Fibroblast of upper back skin (primary cell): ENCODE data around the gene SMYD3.

Experiments used
- DNase-seq: peaks from one replicate; pipeline ENCODE4 v3.0.0-alpha.2; 2013

The SMYD3 gene

DNA sequence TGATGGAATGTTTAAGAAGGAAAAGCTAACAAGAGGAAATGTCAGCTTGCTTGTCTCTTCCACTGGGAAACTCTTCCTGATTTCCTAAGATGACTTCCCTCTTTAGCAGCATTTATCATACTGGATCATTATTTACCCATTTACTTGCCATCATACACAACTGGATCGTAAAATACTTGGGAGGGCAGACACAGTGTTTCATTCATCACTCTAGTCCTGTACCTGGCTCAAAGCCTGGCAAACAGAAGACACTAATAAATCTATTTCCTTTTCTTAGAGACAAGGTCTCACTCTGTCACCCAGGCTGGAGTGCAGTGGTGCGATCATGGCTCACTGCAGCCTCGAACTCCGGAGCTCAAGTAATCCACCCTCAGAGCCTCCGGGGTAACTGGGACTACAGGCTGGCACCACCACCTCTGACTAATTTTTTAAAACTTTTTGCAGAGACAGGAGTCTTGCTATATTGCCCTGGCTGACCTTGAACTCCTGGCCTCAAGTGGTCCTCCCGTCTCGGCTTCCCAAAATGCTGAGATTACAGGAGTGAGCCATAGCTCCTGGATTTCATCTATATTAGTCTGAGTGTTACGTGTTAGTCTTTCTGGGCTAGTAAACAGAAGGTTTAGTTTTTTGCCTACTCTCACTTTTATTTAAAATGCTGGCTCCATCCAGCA, 574.6 kb downstream of the SMYD3 start:
- DNase-seq: no peak

GRCh38 chr1:245931450-245931849, 575.6 kb downstream of the SMYD3 start:
- no peak for DNase-seq

- no peak for DNase-seq
Measured at GRCh38 chr1:245929224-245929623, 577.9 kb downstream of the SMYD3 start.

DNA sequence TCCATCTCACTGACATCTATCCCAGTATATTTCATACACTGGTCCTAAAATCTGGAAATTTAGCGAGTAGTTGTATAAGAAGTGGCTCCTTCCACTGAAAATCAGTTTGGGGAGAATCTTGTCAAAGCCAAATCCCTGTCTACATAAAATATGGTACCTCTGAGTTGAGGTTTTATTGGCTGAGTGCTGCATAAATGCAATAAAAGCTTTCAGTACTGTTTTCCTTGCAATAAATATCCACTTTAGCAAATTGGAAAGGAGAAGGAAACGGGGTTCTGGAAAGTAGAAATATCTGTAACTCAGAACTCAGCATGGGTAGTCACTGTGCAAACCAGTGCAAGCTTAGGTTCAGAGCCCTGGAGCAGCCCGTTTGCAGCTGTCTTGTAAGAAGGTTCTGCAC, 580.2 kb downstream of the SMYD3 start:
- DNase-seq: no peak

DNA sequence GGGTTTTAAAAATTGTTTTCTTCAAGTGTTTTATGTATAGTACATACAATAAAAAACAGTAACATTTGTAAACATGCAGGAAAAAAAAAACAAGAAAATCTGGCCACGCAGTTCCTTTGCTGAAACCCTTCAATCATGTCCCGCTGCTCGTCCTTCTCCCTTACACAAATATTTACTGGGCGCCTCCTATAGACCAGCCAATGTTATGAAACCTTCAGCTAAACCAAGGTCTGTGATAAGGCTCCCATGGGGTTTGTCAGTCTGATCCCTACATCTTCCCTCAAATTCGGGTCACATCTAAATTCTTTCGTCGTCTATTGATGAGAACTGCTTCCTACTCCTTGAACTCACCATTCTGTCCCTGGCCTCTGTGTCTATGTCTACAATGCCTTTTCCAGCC, 583.9 kb downstream of the SMYD3 start:
- DNase-seq: no peak

DNA sequence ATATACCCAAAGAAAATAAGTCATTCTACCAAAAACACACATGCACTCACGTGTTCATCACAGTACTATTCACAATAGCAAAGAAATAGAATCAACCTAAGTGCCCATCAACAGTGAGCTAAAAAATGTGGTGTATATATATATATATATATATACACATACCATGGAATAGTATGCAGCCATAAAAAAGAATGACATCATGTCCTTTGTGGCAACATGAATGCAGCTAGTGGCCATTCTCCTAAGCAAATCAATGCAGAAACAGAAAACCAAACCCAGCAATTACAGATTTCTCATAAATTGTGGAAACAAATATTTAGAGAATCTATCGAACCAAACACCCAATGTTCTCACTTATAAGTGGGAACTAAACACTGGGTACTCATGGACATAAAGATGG, 585.7 kb downstream of the SMYD3 start:
- DNase-seq: no peak

GRCh38 chr1:245917403-245917802, 589.7 kb downstream of the SMYD3 start:
- no peak for DNase-seq

DNA sequence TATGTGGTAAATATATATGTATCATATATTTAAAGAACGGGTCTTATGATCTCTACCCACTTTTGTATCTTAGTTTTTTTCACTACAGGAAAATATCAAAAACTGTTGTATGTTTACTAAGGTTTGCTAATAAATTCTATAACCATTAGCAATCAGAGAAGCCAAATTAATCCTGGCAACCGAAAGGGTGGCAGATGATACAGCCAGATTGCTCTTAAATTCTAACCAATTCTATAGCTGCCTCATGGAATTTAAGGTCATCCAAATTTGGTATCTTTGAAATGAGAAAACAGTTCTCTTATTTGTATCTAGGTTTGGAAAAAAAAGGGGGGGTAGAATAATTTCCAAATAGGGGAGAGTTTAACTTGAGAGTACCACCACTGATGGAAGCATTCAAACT, 591.2 kb downstream of the SMYD3 start:
- no peak for DNase-seq

- no peak for DNase-seq
Measured at GRCh38 chr1:245915406-245915805, 591.7 kb downstream of the SMYD3 start.

DNA sequence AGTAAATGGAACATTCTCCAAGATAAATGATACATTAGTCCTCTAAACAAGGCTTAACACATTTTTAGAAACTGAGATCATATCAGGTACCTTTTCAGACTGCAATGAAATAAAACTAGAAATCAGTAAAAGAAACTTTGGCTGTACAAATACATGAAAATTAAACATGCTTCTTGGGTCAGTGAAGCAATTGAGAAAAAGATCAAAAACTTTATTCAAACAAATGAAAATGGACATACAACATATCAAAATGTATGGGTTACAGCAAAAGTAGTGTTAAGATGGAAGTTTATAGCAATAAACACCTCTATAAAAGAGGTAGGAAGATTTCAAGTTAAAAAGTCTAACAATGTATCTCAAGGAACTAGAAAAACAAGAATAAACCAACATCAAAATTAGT, 598.5 kb downstream of the SMYD3 start:
- no peak for DNase-seq

DNA sequence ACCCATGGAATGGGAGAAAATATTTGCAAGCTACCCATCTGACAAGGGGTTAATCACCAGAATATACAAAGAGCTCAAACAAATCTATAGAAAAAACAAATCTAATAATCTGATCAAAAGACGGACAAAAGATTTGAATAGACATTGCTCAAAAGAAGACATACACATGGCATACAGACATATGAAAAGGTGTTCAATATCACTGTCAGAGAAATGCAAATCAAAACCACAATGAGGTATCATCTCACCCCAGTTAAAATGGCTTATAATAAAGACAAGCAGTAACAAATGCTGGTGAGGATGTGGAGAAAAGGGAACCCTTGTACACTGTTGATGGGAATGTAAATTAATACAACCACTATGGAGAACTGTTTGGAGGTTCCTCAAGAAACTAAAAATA, 600.9 kb downstream of the SMYD3 start:
- DNase-seq: no peak

GRCh38 chr1:245903851-245904250, 603.2 kb downstream of the SMYD3 start:
- no peak for DNase-seq

DNA sequence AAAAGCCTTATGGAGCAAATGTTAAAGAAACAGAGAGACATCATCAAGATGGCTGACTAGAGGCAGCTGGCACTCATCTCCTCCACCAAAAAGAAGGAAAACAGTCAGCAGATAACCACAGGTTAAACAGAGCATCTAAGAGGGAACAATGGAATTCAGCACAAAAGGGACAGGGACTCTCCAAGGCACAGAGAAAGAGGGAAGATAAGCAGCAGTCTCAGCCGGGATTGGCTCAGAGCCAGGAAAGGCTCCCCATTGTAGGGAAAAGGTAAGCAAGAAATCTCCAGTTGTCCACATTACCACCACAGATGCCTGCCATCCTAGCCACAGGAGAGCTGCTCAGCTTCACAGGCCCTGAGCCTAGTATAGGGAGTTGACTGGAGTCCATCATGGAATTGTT, 605.5 kb downstream of the SMYD3 start:
- DNase-seq: no peak

DNA sequence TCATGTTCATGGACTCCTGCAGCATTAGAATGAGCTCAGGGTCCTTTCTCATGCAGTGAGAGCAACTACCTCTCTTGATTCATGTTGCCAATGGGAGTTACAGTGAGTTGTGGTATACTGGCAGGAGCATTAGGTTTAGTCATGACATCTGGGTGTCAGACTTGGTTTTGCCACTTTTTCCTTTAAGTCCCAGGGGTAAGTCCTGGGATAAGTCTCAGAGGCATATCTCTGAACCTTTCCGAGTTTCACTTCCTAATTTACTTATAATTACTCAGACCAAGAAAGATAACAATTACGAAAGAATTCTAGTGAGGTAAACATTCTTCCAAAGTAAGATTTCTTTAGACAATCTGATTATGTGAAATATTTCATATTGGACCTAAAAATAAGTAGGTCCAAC, 606.0 kb downstream of the SMYD3 start:
- DNase-seq: no peak

DNA sequence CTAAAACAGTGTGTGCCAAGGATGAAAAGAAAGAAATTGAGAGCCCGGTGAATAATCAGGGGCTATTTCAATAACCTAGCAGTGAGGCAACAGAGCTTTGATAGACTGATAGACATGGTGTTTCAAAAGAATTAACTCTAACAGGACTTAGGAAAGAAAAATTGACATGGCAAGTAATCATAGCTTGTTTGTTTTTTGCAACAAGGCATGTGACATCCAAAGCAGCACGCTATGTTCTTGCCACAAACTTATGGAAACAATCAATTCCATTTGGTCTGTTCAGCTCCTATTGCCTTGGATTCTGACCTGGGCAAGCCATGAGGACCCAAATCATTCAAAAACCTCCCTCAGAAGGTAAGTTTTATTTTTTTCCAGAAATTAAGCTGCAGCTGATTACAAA, 608.5 kb downstream of the SMYD3 start:
- DNase-seq: no peak

- no peak for DNase-seq
Measured at GRCh38 chr1:245896258-245896657, 610.8 kb downstream of the SMYD3 start.

GRCh38 chr1:245895455-245895959, 611.6 kb downstream of the SMYD3 start:
- no peak for DNase-seq

GRCh38 chr1:245894843-245895242, 612.2 kb downstream of the SMYD3 start:
- DNase-seq: no peak

- no peak for DNase-seq
Measured at GRCh38 chr1:245893025-245893424, 614.1 kb downstream of the SMYD3 start.

GRCh38 chr1:245888809-245889208, 618.3 kb downstream of the SMYD3 start:
- DNase-seq: peak; percentile 48

DNA sequence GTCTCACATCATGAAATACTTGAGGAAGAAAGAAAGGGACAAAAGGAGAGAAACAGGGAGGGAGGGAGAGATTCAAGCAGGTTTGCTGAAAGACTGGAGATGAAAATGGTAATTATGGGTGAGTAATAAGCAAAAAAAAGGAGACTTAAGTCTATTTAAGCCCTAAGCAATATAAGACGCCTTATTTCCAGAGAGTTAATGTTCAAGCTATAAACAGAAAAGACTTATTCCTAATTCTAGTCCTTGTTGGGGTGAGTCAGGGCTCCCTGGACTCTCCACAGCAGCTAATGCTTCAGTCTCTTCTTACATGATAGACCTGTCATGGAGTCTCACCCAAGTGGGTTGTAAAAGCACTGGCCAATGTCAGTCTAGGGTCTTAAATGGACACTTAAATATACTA, 619.2 kb downstream of the SMYD3 start:
- no peak for DNase-seq

- no peak for DNase-seq
Measured at GRCh38 chr1:245881767-245882391, 625.2 kb downstream of the SMYD3 start.

GRCh38 chr1:245880754-245881403, 626.2 kb downstream of the SMYD3 start:
- DNase-seq: peak; percentile 98

GRCh38 chr1:245879091-245879490, 628.0 kb downstream of the SMYD3 start:
- DNase-seq: no peak
